Measurements from ENCODE around the gene LYVE1. TPM values are rescaled to one million over a fixed set of nuclear protein-coding genes. Genes with fewer than 3 reads are reported as not detected.

LYVE1 gene
- polyA plus RNA-seq, 1 of the 3 experiments (the other 2 are of a cell fraction): not detected

GRCh38 chr11:10587388-10587787 lies 18.9 kb upstream of the LYVE1 start:
- H3F3A ChIP-seq (replicated peaks; ENCODE audit: insufficient read depth): peaks cover 7% of the 10 kb centered on the region
- H3K27ac ChIP-seq (ENCODE audit: low read depth in 2 of 2, low read length in 1 of 2): no peak overlapping the region
- no peak overlapping the region for H2AFZ ChIP-seq (ENCODE audit: low read depth)
- H3K79me2 ChIP-seq (ENCODE audit: insufficient read depth): no peaks in the 10 kb centered on the region
- H3K4me2 ChIP-seq: no peak overlapping the region
- no peak for DNase-seq
- no peak overlapping the region for H3K9ac ChIP-seq
- WGBS (ENCODE audit: low lambda C conversion rate): 90% methylated on average over 7 of the region's 7 CpGs
- peaks cover 0 to 25% of the 10 kb centered on the region in 2 experiments; a peak in 3 of 4 replicates for H3K4me1 ChIP-seq (ENCODE audit: control insufficient read depth in 1 of 2, insufficient read depth in 2 of 2, low read depth in 1 of 2, low read length in 1 of 2)
- ChIA-PET CTCF (interaction anchor here (1.5 to 1.9 kb wide), 2 partner anchors 46 to 58 kb away, joined by 3 to 5 read pairs; partner anchors contain the start of gene RNF141), POLR2A (no interaction called here)
- H3K27me3 ChIP-seq (ENCODE audit: insufficient read depth): no peaks in the 10 kb centered on the region
- H3K4me3 ChIP-seq (ENCODE audit: low read depth in 2 of 2, low read length in 1 of 2): no peak overlapping the region
- no peaks in the 10 kb centered on the region; the same call in 1 of the 2 replicates for H3K9me2 ChIP-seq
- H4K20me1 ChIP-seq (ENCODE audit: insufficient read depth): no peaks in the 10 kb centered on the region
- no peaks in the 10 kb centered on the region for H3K36me3 ChIP-seq (replicated peaks in 1 of 2; ENCODE audit: control insufficient read depth in 1 of 2, insufficient read depth in 2 of 2, low read length in 1 of 2)
- H3K9me3 ChIP-seq: no peaks in the 10 kb centered on the region
- TF ChIP-seq TEAD4 (IDR thresholded peaks at IDR 0.05; ENCODE audit: borderline replicate concordance, insufficient read depth) (no peak), EP300 (IDR thresholded peaks at IDR 0.05; ENCODE audit: borderline replicate concordance in 1 of 2, low read depth in 1 of 2, low read length in 1 of 2) (no peak), RAD21 (IDR thresholded peaks at IDR 0.05; ENCODE audit: low read length) (no peak), FOXM1 (IDR thresholded peaks at IDR 0.05; ENCODE audit: low read depth) (no peak), MXI1 (IDR thresholded peaks at IDR 0.05; ENCODE audit: low read depth, low read length) (no peak)
- TF ChIP-seq, protein P1, sequence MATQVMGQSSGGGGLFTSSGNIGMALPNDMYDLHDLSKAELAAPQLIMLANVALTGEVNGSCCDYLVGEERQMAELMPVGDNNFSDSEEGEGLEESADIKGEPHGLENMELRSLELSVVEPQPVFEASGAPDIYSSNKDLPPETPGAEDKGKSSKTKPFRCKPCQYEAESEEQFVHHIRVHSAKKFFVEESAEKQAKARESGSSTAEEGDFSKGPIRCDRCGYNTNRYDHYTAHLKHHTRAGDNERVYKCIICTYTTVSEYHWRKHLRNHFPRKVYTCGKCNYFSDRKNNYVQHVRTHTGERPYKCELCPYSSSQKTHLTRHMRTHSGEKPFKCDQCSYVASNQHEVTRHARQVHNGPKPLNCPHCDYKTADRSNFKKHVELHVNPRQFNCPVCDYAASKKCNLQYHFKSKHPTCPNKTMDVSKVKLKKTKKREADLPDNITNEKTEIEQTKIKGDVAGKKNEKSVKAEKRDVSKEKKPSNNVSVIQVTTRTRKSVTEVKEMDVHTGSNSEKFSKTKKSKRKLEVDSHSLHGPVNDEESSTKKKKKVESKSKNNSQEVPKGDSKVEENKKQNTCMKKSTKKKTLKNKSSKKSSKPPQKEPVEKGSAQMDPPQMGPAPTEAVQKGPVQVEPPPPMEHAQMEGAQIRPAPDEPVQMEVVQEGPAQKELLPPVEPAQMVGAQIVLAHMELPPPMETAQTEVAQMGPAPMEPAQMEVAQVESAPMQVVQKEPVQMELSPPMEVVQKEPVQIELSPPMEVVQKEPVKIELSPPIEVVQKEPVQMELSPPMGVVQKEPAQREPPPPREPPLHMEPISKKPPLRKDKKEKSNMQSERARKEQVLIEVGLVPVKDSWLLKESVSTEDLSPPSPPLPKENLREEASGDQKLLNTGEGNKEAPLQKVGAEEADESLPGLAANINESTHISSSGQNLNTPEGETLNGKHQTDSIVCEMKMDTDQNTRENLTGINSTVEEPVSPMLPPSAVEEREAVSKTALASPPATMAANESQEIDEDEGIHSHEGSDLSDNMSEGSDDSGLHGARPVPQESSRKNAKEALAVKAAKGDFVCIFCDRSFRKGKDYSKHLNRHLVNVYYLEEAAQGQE (IDR thresholded peaks at IDR 0.05; ENCODE audit: low read depth, low read length): no peak
- TF ChIP-seq, protein P2, sequence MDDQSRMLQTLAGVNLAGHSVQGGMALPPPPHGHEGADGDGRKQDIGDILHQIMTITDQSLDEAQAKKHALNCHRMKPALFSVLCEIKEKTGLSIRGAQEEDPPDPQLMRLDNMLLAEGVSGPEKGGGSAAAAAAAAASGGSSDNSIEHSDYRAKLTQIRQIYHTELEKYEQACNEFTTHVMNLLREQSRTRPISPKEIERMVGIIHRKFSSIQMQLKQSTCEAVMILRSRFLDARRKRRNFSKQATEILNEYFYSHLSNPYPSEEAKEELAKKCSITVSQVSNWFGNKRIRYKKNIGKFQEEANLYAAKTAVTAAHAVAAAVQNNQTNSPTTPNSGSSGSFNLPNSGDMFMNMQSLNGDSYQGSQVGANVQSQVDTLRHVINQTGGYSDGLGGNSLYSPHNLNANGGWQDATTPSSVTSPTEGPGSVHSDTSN (IDR thresholded peaks at IDR 0.05): no peak
- TF ChIP-seq, protein P3, sequence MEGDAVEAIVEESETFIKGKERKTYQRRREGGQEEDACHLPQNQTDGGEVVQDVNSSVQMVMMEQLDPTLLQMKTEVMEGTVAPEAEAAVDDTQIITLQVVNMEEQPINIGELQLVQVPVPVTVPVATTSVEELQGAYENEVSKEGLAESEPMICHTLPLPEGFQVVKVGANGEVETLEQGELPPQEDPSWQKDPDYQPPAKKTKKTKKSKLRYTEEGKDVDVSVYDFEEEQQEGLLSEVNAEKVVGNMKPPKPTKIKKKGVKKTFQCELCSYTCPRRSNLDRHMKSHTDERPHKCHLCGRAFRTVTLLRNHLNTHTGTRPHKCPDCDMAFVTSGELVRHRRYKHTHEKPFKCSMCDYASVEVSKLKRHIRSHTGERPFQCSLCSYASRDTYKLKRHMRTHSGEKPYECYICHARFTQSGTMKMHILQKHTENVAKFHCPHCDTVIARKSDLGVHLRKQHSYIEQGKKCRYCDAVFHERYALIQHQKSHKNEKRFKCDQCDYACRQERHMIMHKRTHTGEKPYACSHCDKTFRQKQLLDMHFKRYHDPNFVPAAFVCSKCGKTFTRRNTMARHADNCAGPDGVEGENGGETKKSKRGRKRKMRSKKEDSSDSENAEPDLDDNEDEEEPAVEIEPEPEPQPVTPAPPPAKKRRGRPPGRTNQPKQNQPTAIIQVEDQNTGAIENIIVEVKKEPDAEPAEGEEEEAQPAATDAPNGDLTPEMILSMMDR (IDR thresholded peaks at IDR 0.05): no peak

- no peak overlapping the region; a peak in 1 of 4 replicates for H3K27ac ChIP-seq (ENCODE audit: low read depth in 2 of 2, low read length in 1 of 2)
- no peak overlapping the region for H2AFZ ChIP-seq (ENCODE audit: low read depth)
- no peak overlapping the region for H3K9ac ChIP-seq
- no peaks in the 10 kb centered on the region for H3K9me3 ChIP-seq
- H3F3A ChIP-seq (replicated peaks; ENCODE audit: insufficient read depth): no peaks in the 10 kb centered on the region
- CTCF ChIA-PET: interaction anchor here (1.2 kb wide), 2 partner anchors 43 to 178 kb away, joined by 3 read pairs; partner anchors contain the start of gene RNF141
- no peaks in the 10 kb centered on the region for H3K79me2 ChIP-seq (ENCODE audit: insufficient read depth)
- H3K36me3 ChIP-seq (replicated peaks in 1 of 2; ENCODE audit: control insufficient read depth in 1 of 2, insufficient read depth in 2 of 2, low read length in 1 of 2): no peaks in the 10 kb centered on the region
- no peak overlapping the region for H3K4me3 ChIP-seq (ENCODE audit: low read depth in 2 of 2, low read length in 1 of 2)
- H3K4me1 ChIP-seq (ENCODE audit: control insufficient read depth in 1 of 2, insufficient read depth in 2 of 2, low read depth in 1 of 2, low read length in 1 of 2): peaks cover under 1 to 10% of the 10 kb centered on the region in 2 experiments; a peak in 2 of 4 replicates
- POLR2A ChIA-PET: no interaction called here
- H3K9me2 ChIP-seq: no peaks in the 10 kb centered on the region; the same call in 1 of the 2 replicates
- no peaks in the 10 kb centered on the region for H4K20me1 ChIP-seq (ENCODE audit: insufficient read depth)
- no peak overlapping the region for H3K4me2 ChIP-seq
- H3K27me3 ChIP-seq (ENCODE audit: insufficient read depth): no peaks in the 10 kb centered on the region
- DNase-seq: no peak
- TF ChIP-seq TAF1 (IDR thresholded peaks at IDR 0.05; ENCODE audit: borderline replicate concordance, low read depth, low read length) (no peak), IRF3 (IDR thresholded peaks at IDR 0.05; ENCODE audit: low read depth, low read length) (no peak), JUND (IDR thresholded peaks at IDR 0.05) (no peak)
- WGBS (ENCODE audit: low lambda C conversion rate): 38% methylated on average over 3 of the region's 3 CpGs
These were observed 15.6 kb upstream of the LYVE1 start for GRCh38 chr11:10584071-10584501.
